SK-N-SH (cell line): Measurements from ENCODE around the gene NCAM1. TPM values are rescaled to one million over a fixed set of nuclear protein-coding genes. Genes with fewer than 3 reads are reported as not detected.

Experiments
- CTCF ChIA-PET: fragments of 300-600, 350-600 bp; formaldehyde crosslinking; extraction: SDS; loops from one replicate; lab custom pipeline; 2021; lab: Yijun Ruan, JAX
- POLR2A ChIA-PET: fragments of 350-600 bp; sonication (Branson Sonifier 250); formaldehyde crosslinking; extraction: SDS; loops from one replicate; lab custom pipeline; 2020; ENCODE audit warnings: antibody characterized with exemption, inconsistent platforms; lab: Yijun Ruan, JAX
- DNase-seq: peaks from one replicate; pipeline ENCODE4 v3.0.0; 2012
- H2AFZ ChIP-seq: fragments of 200-600 bp; sonication (generic); 2 replicates; pipeline ENCODE4 v1.8.1; 2016; ENCODE audit warnings: antibody characterized with exemption, mild to moderate bottlenecking, low read depth
- H3F3A ChIP-seq: fragments of 200-600 bp; sonication (generic); replicated peaks from 2 replicates; pipeline ENCODE3; 2016; ENCODE audit warnings: antibody characterized with exemption, mild to moderate bottlenecking; ENCODE audit not compliant: insufficient read depth
- H3K27ac ChIP-seq, 2 experiments: fragments of 200-500 bp in 1 of 2; fragments of 200-600 bp in 1 of 2; sonication (Bioruptor generic) in 1 of 2; sonication (generic), shearing (Covaris generic) in 1 of 2; 2 replicates each; pipeline versions ENCODE4 v1.5.1 to v1.6.1; 2014 to 2016; ENCODE audit warnings: low read depth in 2 of 2, inconsistent platforms in 1 of 2, low read length in 1 of 2, mild to moderate bottlenecking in 1 of 2, mixed read lengths in 1 of 2
- H3K27me3 ChIP-seq: fragments of 200-600 bp; sonication (generic), shearing (Covaris generic); 2 replicates; pipeline ENCODE4 v1.6.1; 2016; ENCODE audit warnings: mixed run types; ENCODE audit not compliant: insufficient read depth
- H3K36me3 ChIP-seq, 2 experiments: fragments of 200-500 bp in 1 of 2; fragments of 200-600 bp in 1 of 2; sonication (Bioruptor generic) in 1 of 2; sonication (generic) in 1 of 2; replicated peaks in 1 of 2; 2 replicates each; pipeline versions ENCODE3 to v1.5.1; 2014 to 2016; ENCODE audit warnings: low read length in 1 of 2, mild to moderate bottlenecking in 1 of 2; ENCODE audit not compliant: insufficient read depth in 2 of 2, control insufficient read depth in 1 of 2
- H3K4me1 ChIP-seq, 2 experiments: fragments of 200-500 bp in 1 of 2; fragments of 200-600 bp in 1 of 2; sonication (Bioruptor generic) in 1 of 2; sonication (generic), shearing (Covaris generic) in 1 of 2; 2 replicates each; pipeline versions ENCODE4 v1.5.1 to v1.6.1; 2014 to 2016; ENCODE audit warnings: low read depth in 1 of 2, low read length in 1 of 2, mixed run types in 1 of 2; ENCODE audit not compliant: insufficient read depth in 2 of 2, control insufficient read depth in 1 of 2
- H3K4me2 ChIP-seq: fragments of 200-600 bp; sonication (generic), shearing (Covaris generic); 2 replicates; pipeline ENCODE4 v1.6.1; 2017; ENCODE audit warnings: mixed run types
- H3K4me3 ChIP-seq, 2 experiments: fragments of 200-500 bp in 1 of 2; fragments of 200-600 bp in 1 of 2; sonication (Bioruptor generic) in 1 of 2; sonication (generic), shearing (Covaris generic) in 1 of 2; 2 replicates each; pipeline versions ENCODE4 v1.5.1 to v1.8.1; 2014 to 2016; ENCODE audit warnings: low read depth in 2 of 2, inconsistent platforms in 1 of 2, low read length in 1 of 2, mild to moderate bottlenecking in 1 of 2, mixed read lengths in 1 of 2, moderate library complexity in 1 of 2
- H3K79me2 ChIP-seq: fragments of 200-600 bp; sonication (generic); 2 replicates; pipeline ENCODE4 v1.8.1; 2017; ENCODE audit warnings: mild to moderate bottlenecking; ENCODE audit not compliant: insufficient read depth
- H3K9ac ChIP-seq: fragments of 200-600 bp; sonication (generic); 2 replicates; pipeline ENCODE4 v1.6.1; 2017; ENCODE audit warnings: mixed run types
- H3K9me2 ChIP-seq: fragments of 200-600 bp; sonication (generic); 2 replicates; pipeline ENCODE4 v1.6.1; 2017; ENCODE audit warnings: mixed run types
- H3K9me3 ChIP-seq: fragments of 200-600 bp; sonication (generic); 2 replicates; pipeline ENCODE4 v1.6.1; 2017; ENCODE audit warnings: mixed run types, mild to moderate bottlenecking, moderate library complexity
- H4K20me1 ChIP-seq: fragments of 200-600 bp; sonication (generic); 2 replicates; pipeline ENCODE4 v1.6.1; 2017; ENCODE audit warnings: mild to moderate bottlenecking, mixed run types; ENCODE audit not compliant: insufficient read depth
- CHD2 ChIP-seq: fragments of 150-350 bp; IDR thresholded peaks from 2 replicates; pipeline ENCODE4 v1.6.1; 2018; ENCODE audit warnings: low read length; ENCODE audit not compliant: partially characterized antibody
- ELF1 ChIP-seq: IDR thresholded peaks from 2 replicates; pipeline ENCODE4 v1.4.0; 2012
- EP300 ChIP-seq, 2 experiments: IDR thresholded peaks; 2 replicates each; pipeline versions ENCODE4 v1.4.0 to v1.6.1; 2012; ENCODE audit warnings: borderline replicate concordance in 1 of 2, low read depth in 1 of 2, low read length in 1 of 2
- FOXJ3 ChIP-seq: sonication (generic); formaldehyde crosslinking; IDR thresholded peaks from 2 replicates; pipeline ENCODE4 v1.5.1; 2020; ENCODE audit warnings: mild to moderate bottlenecking, missing genetic modification reagents
- FOXM1 ChIP-seq: IDR thresholded peaks from 2 replicates; pipeline ENCODE4 v1.4.0; 2012; ENCODE audit warnings: low read depth, mild to moderate bottlenecking
- GATA2 ChIP-seq: sonication (generic); formaldehyde crosslinking; IDR thresholded peaks from 2 replicates; pipeline ENCODE4 v1.5.0; 2020; ENCODE audit warnings: mild to moderate bottlenecking, missing genetic modification reagents
- MXI1 ChIP-seq: IDR thresholded peaks from 2 replicates; pipeline ENCODE4 v1.6.1; 2012; ENCODE audit warnings: mild to moderate bottlenecking, low read depth, low read length, improper control_type of control experiment
- NRF1 ChIP-seq: IDR thresholded peaks from 2 replicates; pipeline ENCODE4 v1.6.1; 2012; ENCODE audit warnings: low read depth, mild to moderate bottlenecking, low read length
- PBX3 ChIP-seq: IDR thresholded peaks from 2 replicates; pipeline ENCODE4; 2012
- RAD21 ChIP-seq: IDR thresholded peaks from 2 replicates; pipeline ENCODE4 v1.6.1; 2012; ENCODE audit warnings: mild to moderate bottlenecking, low read length
- RCOR1 ChIP-seq: fragments of 150-350 bp; IDR thresholded peaks from 2 replicates; pipeline ENCODE4 v1.6.1; 2017; ENCODE audit warnings: antibody characterized with exemption, low read length
- RFX5 ChIP-seq: IDR thresholded peaks from 2 replicates; pipeline ENCODE4 v1.6.1; 2012; ENCODE audit warnings: mild to moderate bottlenecking, improper control_type of control experiment, low read length
- RXRA ChIP-seq: IDR thresholded peaks from 2 replicates; pipeline ENCODE4 v1.4.0; 2012; ENCODE audit warnings: low read depth, mild to moderate bottlenecking, borderline replicate concordance
- SIN3A ChIP-seq: IDR thresholded peaks from 2 replicates; pipeline ENCODE4 v1.6.1; 2012; ENCODE audit warnings: low read depth, mild to moderate bottlenecking, low read length, moderate library complexity, borderline replicate concordance
- SMC3 ChIP-seq: IDR thresholded peaks from 2 replicates; pipeline ENCODE4 v1.6.1; 2012; ENCODE audit warnings: low read depth, low read length, improper control_type of control experiment
- TAF1 ChIP-seq: IDR thresholded peaks from 2 replicates; pipeline ENCODE4 v1.6.1; 2012; ENCODE audit warnings: low read depth, mild to moderate bottlenecking, low read length, moderate library complexity, borderline replicate concordance
- TCF12 ChIP-seq: IDR thresholded peaks from 2 replicates; pipeline ENCODE4 v1.4.0; 2012
- TEAD4 ChIP-seq: IDR thresholded peaks from 2 replicates; pipeline ENCODE4 v1.4.0; 2012; ENCODE audit warnings: mild to moderate bottlenecking, borderline replicate concordance; ENCODE audit not compliant: insufficient read depth
- ZBTB33 ChIP-seq: IDR thresholded peaks from 2 replicates; pipeline ENCODE4 v1.4.0; 2012; ENCODE audit warnings: low read depth, borderline replicate concordance
- WGBS: methylation state at CpG from one replicate; pipeline ENCODE4 v1.1.6; 2017; ENCODE audit warnings: low lambda C conversion rate; 5-methylcytosine and 5-hydroxymethylcytosine counted together
- polyA plus RNA-seq, 3 experiments: library from polyadenylated mRNA; depleted of rRNA; stranded (reverse); fragments of >200 nt; gene quantifications; 2 replicates each; pipeline ENCODE4 v1.2.3, GENCODE V29; 2012
- TF ChIP-seq, protein P1 (sequence below): IDR thresholded peaks from 2 replicates; pipeline ENCODE4 v1.4.0; 2012; ENCODE audit warnings: low read depth

Gene NCAM1
- polyA plus RNA-seq, 1 of the 3 experiments (the other 2 are of a cell fraction) = 19.4 TPM

DNA sequence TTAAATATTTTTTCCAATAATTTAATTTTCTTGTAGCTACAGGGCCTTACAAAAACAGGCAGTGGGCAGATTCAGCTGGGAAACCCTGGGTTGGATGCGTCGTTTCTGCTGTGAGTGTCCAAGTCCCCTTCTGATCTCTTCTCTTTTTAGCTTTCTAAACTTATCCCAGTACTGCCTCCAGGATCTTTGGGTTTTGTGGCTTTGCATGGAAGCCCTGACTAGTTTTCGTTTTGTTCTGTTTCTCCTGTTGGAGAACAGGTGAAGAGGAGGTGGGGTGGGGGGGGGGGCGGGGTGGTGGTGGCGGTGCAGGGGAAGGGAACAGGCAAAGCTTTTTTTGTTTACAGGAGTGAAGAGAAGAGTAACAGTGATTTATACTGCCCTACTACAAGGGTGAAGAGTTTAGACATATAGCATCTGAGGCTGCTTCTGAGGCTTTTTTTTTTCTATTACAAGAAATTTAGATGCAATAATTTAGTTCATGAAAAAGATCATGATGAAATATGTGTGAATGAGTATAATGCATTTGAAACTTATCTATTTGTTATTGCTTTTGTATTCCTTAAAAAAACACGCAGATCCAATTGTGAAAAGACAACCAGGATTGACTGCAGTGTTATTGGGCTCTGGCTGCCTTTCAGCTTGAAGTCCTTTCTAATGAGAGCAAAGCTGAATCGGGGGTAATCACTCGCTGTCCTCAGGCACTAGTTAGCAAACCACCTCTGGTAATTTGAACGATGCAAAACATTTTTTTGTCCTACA, 142.9 kb downstream of the NCAM1 start:
- Histone ChIP-seq H3K27ac (peak overlapping the region in 1 of 2 experiments; percentile 53; a peak in 1 of 4 replicates), H3K9ac (no peak overlapping the region), H3K4me1 (peaks cover 14 to 17% of the 10 kb centered on the region in 2 experiments; a peak in 2 of 4 replicates), H3K4me3 (no peak overlapping the region), H3F3A (peaks cover 16% of the 10 kb centered on the region), H3K36me3 (no peaks in the 10 kb centered on the region), H3K79me2 (no peaks in the 10 kb centered on the region), H3K4me2 (no peak overlapping the region), H3K9me2 (no peaks in the 10 kb centered on the region), H3K27me3 (no peaks in the 10 kb centered on the region), H4K20me1 (no peaks in the 10 kb centered on the region), H3K9me3 (no peaks in the 10 kb centered on the region)
- WGBS = 76% methylated on average over 9 of the region's 9 CpGs
- no peak for DNase-seq
- ChIA-PET CTCF (interaction anchor here (0.6 to 4.1 kb wide), 6 partner anchors 11 to 185 kb away, joined by 3 to 19 read pairs (median 6); no protein-coding TSS in a partner anchor), POLR2A (no interaction called here)
- TF ChIP-seq PBX3 = no peak
- no peak for TF ChIP-seq ELF1
- TF ChIP-seq NRF1 = no peak
- TF ChIP-seq RCOR1 = no peak
- no peak for TF ChIP-seq GATA2 (CRISPR knock-in tag)
- no peak for TF ChIP-seq TCF12
- no peak for TF ChIP-seq RXRA
- TF ChIP-seq SMC3 = no peak
- TF ChIP-seq TAF1 = no peak
- no peak for TF ChIP-seq SIN3A
- TF ChIP-seq FOXJ3 (CRISPR knock-in tag) = no peak
- TF ChIP-seq ZBTB33 = no peak
- TF ChIP-seq MXI1 = no peak
- no peak for TF ChIP-seq EP300 (IDR thresholded peaks at IDR 0.05; ENCODE audit: borderline replicate concordance in 1 of 2, low read depth in 1 of 2, low read length in 1 of 2)
- TF ChIP-seq, protein P1, sequence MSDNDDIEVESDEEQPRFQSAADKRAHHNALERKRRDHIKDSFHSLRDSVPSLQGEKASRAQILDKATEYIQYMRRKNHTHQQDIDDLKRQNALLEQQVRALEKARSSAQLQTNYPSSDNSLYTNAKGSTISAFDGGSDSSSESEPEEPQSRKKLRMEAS = no peak
- no peak for TF ChIP-seq RFX5
- no peak for TF ChIP-seq FOXM1
- no peak for TF ChIP-seq CHD2
- no peak for TF ChIP-seq RAD21
- TF ChIP-seq TEAD4 = no peak
- TF ChIP-seq, all 33 proteins: peak for 0
- no peak overlapping the region for H2AFZ ChIP-seq
